ENCODE data around the gene SEMA6D. TPM values are rescaled to one million over a fixed set of nuclear protein-coding genes. Genes with fewer than 3 reads are reported as not detected.

The SEMA6D gene
- total RNA-seq, 1 experiment from 2014 or later, result 0.65 TPM

DNA sequence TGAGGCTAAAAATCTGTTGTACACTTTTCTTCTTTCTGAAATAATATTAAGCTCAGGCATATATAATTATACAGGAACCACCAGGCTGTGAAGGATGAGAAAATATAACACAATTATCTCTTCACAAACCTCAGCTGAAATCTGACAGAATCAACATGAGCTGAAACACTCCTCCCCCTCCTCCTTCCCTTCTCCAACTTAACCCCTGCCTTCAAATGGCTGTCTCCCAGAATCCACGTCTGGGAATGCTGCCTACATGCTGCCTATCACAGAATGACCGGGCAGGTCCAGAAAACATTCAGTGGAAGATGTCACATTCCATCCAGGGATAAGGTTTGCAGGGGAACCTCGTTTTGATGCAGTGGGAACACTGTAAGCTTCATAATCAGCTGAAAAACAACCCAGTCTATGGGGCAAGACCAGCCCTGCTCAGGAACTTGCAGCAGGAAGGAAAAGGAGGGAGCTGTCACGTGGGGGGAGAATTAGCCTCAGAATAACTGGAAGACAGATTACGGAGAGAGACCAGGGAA, 44.0 kb upstream of the SEMA6D start:
- H3K27ac Mint-ChIP-seq (ENCODE audit: low read depth, unreplicated experiment), result no peak overlapping the region
- CTCF ChIA-PET, result interaction anchor here (0.7 kb wide), 1 partner anchor 70 kb away, joined by 3 read pairs; no protein-coding TSS in a partner anchor
- no peaks in the 10 kb centered on the region for H3K27me3 Mint-ChIP-seq (ENCODE audit: insufficient read depth, unreplicated experiment)
- intact Hi-C loops (cut with micrococcal nuclease), result no loop called here
- peaks cover 7% of the 10 kb centered on the region for H3K9me3 Mint-ChIP-seq (ENCODE audit: unreplicated experiment)
- no peaks in the 10 kb centered on the region for H3K36me3 Mint-ChIP-seq (ENCODE audit: insufficient read depth, unreplicated experiment)
- TF ChIP-seq, protein P1, sequence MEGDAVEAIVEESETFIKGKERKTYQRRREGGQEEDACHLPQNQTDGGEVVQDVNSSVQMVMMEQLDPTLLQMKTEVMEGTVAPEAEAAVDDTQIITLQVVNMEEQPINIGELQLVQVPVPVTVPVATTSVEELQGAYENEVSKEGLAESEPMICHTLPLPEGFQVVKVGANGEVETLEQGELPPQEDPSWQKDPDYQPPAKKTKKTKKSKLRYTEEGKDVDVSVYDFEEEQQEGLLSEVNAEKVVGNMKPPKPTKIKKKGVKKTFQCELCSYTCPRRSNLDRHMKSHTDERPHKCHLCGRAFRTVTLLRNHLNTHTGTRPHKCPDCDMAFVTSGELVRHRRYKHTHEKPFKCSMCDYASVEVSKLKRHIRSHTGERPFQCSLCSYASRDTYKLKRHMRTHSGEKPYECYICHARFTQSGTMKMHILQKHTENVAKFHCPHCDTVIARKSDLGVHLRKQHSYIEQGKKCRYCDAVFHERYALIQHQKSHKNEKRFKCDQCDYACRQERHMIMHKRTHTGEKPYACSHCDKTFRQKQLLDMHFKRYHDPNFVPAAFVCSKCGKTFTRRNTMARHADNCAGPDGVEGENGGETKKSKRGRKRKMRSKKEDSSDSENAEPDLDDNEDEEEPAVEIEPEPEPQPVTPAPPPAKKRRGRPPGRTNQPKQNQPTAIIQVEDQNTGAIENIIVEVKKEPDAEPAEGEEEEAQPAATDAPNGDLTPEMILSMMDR (IDR thresholded peaks at IDR 0.05; ENCODE audit: unreplicated experiment), result no peak
- BruUV-seq (replicated peaks), result no TSS peak
- POLR2A ChIA-PET, result interaction anchor here (0.8 kb wide), 1 partner anchor 11 kb away, joined by 3 read pairs; no protein-coding TSS in a partner anchor
- H3K4me1 Mint-ChIP-seq (ENCODE audit: insufficient read depth, unreplicated experiment), result no peaks in the 10 kb centered on the region
- DNase-seq (ENCODE audit: unreplicated experiment), result no peak
- no peak overlapping the region for H3K4me3 Mint-ChIP-seq (ENCODE audit: unreplicated experiment)

DNA sequence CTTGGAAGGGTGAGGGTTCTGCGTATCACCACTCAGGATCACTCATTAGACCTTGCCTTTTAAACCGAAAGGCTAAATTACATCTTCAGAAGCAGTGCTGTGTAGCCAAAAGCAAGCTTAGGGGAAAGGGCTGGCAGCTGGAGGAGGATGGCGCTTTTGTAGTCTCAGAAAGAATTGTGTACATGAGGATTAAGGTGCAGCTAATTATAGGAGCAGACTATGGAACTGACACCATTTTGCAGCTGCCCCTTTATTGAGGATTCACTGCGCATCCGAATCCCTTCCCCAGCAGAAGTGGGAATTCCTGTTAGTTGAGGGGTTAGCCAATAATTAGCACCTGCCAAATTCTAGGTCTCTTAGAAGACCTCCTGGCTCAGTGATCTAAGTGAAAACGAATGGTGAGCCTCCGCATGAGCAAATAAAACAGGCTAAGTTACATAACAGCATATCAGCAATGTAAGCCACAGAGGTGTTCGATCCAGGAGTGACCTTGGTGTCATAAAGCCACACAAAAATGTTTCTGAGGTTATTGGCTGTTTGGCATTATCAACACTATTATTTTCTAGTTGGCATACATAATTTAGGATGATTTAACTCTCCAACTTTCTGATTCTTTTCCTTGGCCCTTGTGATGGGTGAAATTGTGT, 42.6 kb upstream of the SEMA6D start:
- POLR2A ChIA-PET, result no interaction called here
- no peaks in the 10 kb centered on the region for H3K36me3 Mint-ChIP-seq (ENCODE audit: insufficient read depth, unreplicated experiment)
- TF ChIP-seq, protein P1 (IDR thresholded peaks at IDR 0.05; ENCODE audit: unreplicated experiment), result no peak
- no peak overlapping the region for H3K27ac Mint-ChIP-seq (ENCODE audit: low read depth, unreplicated experiment)
- intact Hi-C loops (cut with micrococcal nuclease), result no loop called here
- DNase-seq (ENCODE audit: unreplicated experiment), result no peak
- no peak overlapping the region for H3K4me3 Mint-ChIP-seq (ENCODE audit: unreplicated experiment)
- no peaks in the 10 kb centered on the region for H3K27me3 Mint-ChIP-seq (ENCODE audit: insufficient read depth, unreplicated experiment)
- BruUV-seq (replicated peaks), result no TSS peak
- no peaks in the 10 kb centered on the region for H3K4me1 Mint-ChIP-seq (ENCODE audit: insufficient read depth, unreplicated experiment)
- peaks cover 7% of the 10 kb centered on the region for H3K9me3 Mint-ChIP-seq (ENCODE audit: unreplicated experiment)
- CTCF ChIA-PET, result no interaction called here

DNA sequence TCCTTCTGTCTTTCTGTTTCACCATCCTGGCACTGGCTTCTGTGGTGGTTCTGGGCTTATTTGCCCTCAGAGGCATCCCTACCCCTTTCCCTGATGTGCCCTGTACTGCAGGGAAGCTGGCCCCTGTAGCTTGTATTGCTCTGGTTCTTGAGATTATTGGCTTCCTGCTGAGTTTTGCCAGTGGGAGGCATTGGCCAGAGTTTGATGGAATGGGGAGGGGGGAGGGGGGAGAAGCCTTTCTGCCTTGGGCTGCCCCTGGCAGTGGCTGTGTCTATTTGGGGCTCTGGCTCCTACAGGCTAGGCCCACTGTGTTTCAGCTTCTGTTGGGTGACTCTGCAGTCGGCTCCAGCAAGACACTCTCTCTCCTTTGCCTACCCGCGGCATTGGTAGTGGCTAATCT, 41.6 kb upstream of the SEMA6D start:
- no peaks in the 10 kb centered on the region for H3K36me3 Mint-ChIP-seq (ENCODE audit: insufficient read depth, unreplicated experiment)
- TF ChIP-seq, protein P1 (IDR thresholded peaks at IDR 0.05; ENCODE audit: unreplicated experiment), result no peak
- intact Hi-C loops (cut with micrococcal nuclease), result no loop called here
- CTCF ChIA-PET, result interaction anchor here (0.6 kb wide), 1 partner anchor 9 kb away, joined by 3 read pairs; no protein-coding TSS in a partner anchor
- DNase-seq (ENCODE audit: unreplicated experiment), result no peak
- no peaks in the 10 kb centered on the region for H3K4me1 Mint-ChIP-seq (ENCODE audit: insufficient read depth, unreplicated experiment)
- H3K27me3 Mint-ChIP-seq (ENCODE audit: insufficient read depth, unreplicated experiment), result no peaks in the 10 kb centered on the region
- no TSS peak for BruUV-seq (replicated peaks)
- H3K27ac Mint-ChIP-seq (ENCODE audit: low read depth, unreplicated experiment), result no peak overlapping the region
- POLR2A ChIA-PET, result no interaction called here
- peaks cover 7% of the 10 kb centered on the region for H3K9me3 Mint-ChIP-seq (ENCODE audit: unreplicated experiment)
- H3K4me3 Mint-ChIP-seq (ENCODE audit: unreplicated experiment), result no peak overlapping the region

DNA sequence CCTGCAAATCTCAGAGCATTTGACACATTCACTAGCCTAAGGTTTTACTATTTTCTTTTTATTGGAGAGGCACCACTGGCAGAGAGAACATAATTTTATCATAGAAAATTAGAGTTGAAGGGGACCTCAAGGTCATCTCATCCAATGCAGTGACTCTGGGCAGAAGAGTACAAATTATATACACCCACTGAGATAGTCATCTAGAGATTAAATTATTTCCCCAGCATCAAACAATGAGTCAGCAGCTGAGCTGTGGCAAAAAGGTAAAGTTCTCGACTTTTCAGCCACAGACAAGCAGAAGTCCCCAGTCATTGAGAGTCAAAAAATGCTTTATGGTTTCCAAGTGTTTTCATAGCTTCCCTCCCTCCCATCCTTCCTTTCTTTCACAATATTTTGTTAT, 39.3 kb upstream of the SEMA6D start:
- Mint-ChIP-seq H3K9me3 (ENCODE audit: unreplicated experiment) (peaks cover 7% of the 10 kb centered on the region), H3K4me3 (ENCODE audit: unreplicated experiment) (no peak overlapping the region), H3K27me3 (ENCODE audit: insufficient read depth, unreplicated experiment) (no peaks in the 10 kb centered on the region), H3K27ac (ENCODE audit: low read depth, unreplicated experiment) (peak overlapping the region; percentile 34), H3K4me1 (ENCODE audit: insufficient read depth, unreplicated experiment) (no peaks in the 10 kb centered on the region), H3K36me3 (ENCODE audit: insufficient read depth, unreplicated experiment) (no peaks in the 10 kb centered on the region)
- TF ChIP-seq, protein P1 (IDR thresholded peaks at IDR 0.05; ENCODE audit: unreplicated experiment), result no peak
- ChIA-PET POLR2A (no interaction called here), CTCF (interaction anchor here (1.6 kb wide), 1 partner anchor 9 kb away, joined by 4 read pairs; no protein-coding TSS in a partner anchor)
- intact Hi-C loops (cut with micrococcal nuclease), result no loop called here
- no TSS peak for BruUV-seq (replicated peaks)
- no peak for DNase-seq (ENCODE audit: unreplicated experiment)
